Activated T-cell treated with anti-CD3 and anti-CD28 coated beads, Interleukin-2, amount 50 U/mL, for 24 hours (primary cell): ENCODE data around the gene IQCM.

Experiments used
- DNase-seq: peaks from one replicate; pipeline ENCODE4 v3.0.0-alpha.2; 2020
- H3K27ac Mint-ChIP-seq: 2 replicates; pipeline ENCODE4 v1.8.0; 2020; ENCODE audit warnings: mild to moderate bottlenecking, mixed read lengths
- H3K27me3 Mint-ChIP-seq: 2 replicates; pipeline ENCODE4 v1.8.0; 2020; ENCODE audit warnings: mixed read lengths
- H3K36me3 Mint-ChIP-seq: 2 replicates; pipeline ENCODE4 v1.8.0; 2020; ENCODE audit warnings: low read depth, mixed read lengths
- H3K4me1 Mint-ChIP-seq: 2 replicates; pipeline ENCODE4 v1.8.0; 2020; ENCODE audit warnings: low read depth, mixed read lengths
- H3K4me3 Mint-ChIP-seq: 2 replicates; pipeline ENCODE4 v1.8.0; 2020; ENCODE audit warnings: mild to moderate bottlenecking, moderate library complexity, mixed read lengths
- H3K9me3 Mint-ChIP-seq: 2 replicates; pipeline ENCODE4 v1.8.0; 2020; ENCODE audit warnings: mixed read lengths

The IQCM gene

GRCh38 chr4:149793459-149793858, 22.2 kb downstream of the IQCM start:
- Mint-ChIP-seq H3K27me3 (no peaks in the 10 kb centered on the region), H3K4me3 (no peak overlapping the region), H3K4me1 (no peaks in the 10 kb centered on the region), H3K27ac (no peak overlapping the region), H3K36me3 (no peaks in the 10 kb centered on the region), H3K9me3 (no peaks in the 10 kb centered on the region)
- no peak for DNase-seq

- no peak overlapping the region for H3K27ac Mint-ChIP-seq
- no peaks in the 10 kb centered on the region for H3K27me3 Mint-ChIP-seq
- H3K4me1 Mint-ChIP-seq, result no peaks in the 10 kb centered on the region
Observed at GRCh38 chr4:149791851-149792250, 23.8 kb downstream of the IQCM start.

GRCh38 chr4:149790172-149790907, 25.3 kb downstream of the IQCM start:
- H3K4me1 Mint-ChIP-seq, result no peaks in the 10 kb centered on the region
- no peak overlapping the region for H3K27ac Mint-ChIP-seq
- H3K27me3 Mint-ChIP-seq, result no peaks in the 10 kb centered on the region
- no peaks in the 10 kb centered on the region for H3K9me3 Mint-ChIP-seq
- no peak overlapping the region for H3K4me3 Mint-ChIP-seq
- no peaks in the 10 kb centered on the region for H3K36me3 Mint-ChIP-seq
- no peak for DNase-seq

More at GRCh38 chr4:149791851-149792250, 23.8 kb downstream of the IQCM start:
- Mint-ChIP-seq H3K9me3 (no peaks in the 10 kb centered on the region), H3K4me3 (no peak overlapping the region), H3K36me3 (no peaks in the 10 kb centered on the region)
- DNase-seq, result no peak

- H3K36me3 Mint-ChIP-seq, result no peaks in the 10 kb centered on the region
- no peaks in the 10 kb centered on the region for H3K4me1 Mint-ChIP-seq
- DNase-seq, result no peak
- H3K9me3 Mint-ChIP-seq, result no peaks in the 10 kb centered on the region
- no peaks in the 10 kb centered on the region for H3K27me3 Mint-ChIP-seq
- H3K4me3 Mint-ChIP-seq, result no peak overlapping the region
- H3K27ac Mint-ChIP-seq, result no peak overlapping the region
Observed at GRCh38 chr4:149788300-149788699, 27.3 kb downstream of the IQCM start.

GRCh38 chr4:149785696-149786431, 29.8 kb downstream of the IQCM start:
- Mint-ChIP-seq H3K27me3 (no peaks in the 10 kb centered on the region), H3K4me3 (no peak overlapping the region), H3K4me1 (no peaks in the 10 kb centered on the region), H3K27ac (no peak overlapping the region), H3K36me3 (no peaks in the 10 kb centered on the region), H3K9me3 (no peaks in the 10 kb centered on the region)
- no peak for DNase-seq

- no peak for DNase-seq
- H3K4me3 Mint-ChIP-seq, result no peak overlapping the region
- H3K4me1 Mint-ChIP-seq, result no peaks in the 10 kb centered on the region
- no peaks in the 10 kb centered on the region for H3K27me3 Mint-ChIP-seq
- no peaks in the 10 kb centered on the region for H3K36me3 Mint-ChIP-seq
- H3K27ac Mint-ChIP-seq, result no peak overlapping the region
- H3K9me3 Mint-ChIP-seq, result no peaks in the 10 kb centered on the region
Observed at GRCh38 chr4:149784018-149784417, 31.6 kb downstream of the IQCM start.

GRCh38 chr4:149781150-149781549, 34.5 kb downstream of the IQCM start:
- no peak for DNase-seq
- H3K27ac Mint-ChIP-seq, result no peak overlapping the region
- no peaks in the 10 kb centered on the region for H3K27me3 Mint-ChIP-seq
- no peak overlapping the region for H3K4me3 Mint-ChIP-seq
- no peaks in the 10 kb centered on the region for H3K36me3 Mint-ChIP-seq
- H3K9me3 Mint-ChIP-seq, result no peaks in the 10 kb centered on the region
- no peaks in the 10 kb centered on the region for H3K4me1 Mint-ChIP-seq

GRCh38 chr4:149768477-149768876, 47.2 kb downstream of the IQCM start:
- H3K27ac Mint-ChIP-seq, result no peak overlapping the region
- H3K9me3 Mint-ChIP-seq, result no peaks in the 10 kb centered on the region
- H3K4me3 Mint-ChIP-seq, result no peak overlapping the region
- no peak for DNase-seq
- no peaks in the 10 kb centered on the region for H3K4me1 Mint-ChIP-seq
- H3K27me3 Mint-ChIP-seq, result no peaks in the 10 kb centered on the region
- H3K36me3 Mint-ChIP-seq, result no peaks in the 10 kb centered on the region

GRCh38 chr4:149766135-149766534, 49.5 kb downstream of the IQCM start:
- Mint-ChIP-seq H3K4me3 (no peak overlapping the region), H3K27ac (no peak overlapping the region), H3K36me3 (no peaks in the 10 kb centered on the region), H3K9me3 (no peaks in the 10 kb centered on the region), H3K27me3 (no peaks in the 10 kb centered on the region), H3K4me1 (no peaks in the 10 kb centered on the region)
- DNase-seq, result no peak

GRCh38 chr4:149765630-149766029, 50.0 kb downstream of the IQCM start:
- Mint-ChIP-seq H3K36me3 (no peaks in the 10 kb centered on the region), H3K4me1 (no peaks in the 10 kb centered on the region), H3K27me3 (no peaks in the 10 kb centered on the region), H3K27ac (no peak overlapping the region), H3K9me3 (no peaks in the 10 kb centered on the region), H3K4me3 (no peak overlapping the region)
- no peak for DNase-seq

GRCh38 chr4:149755969-149756368, 59.7 kb downstream of the IQCM start:
- H3K9me3 Mint-ChIP-seq, result no peaks in the 10 kb centered on the region
- DNase-seq, result no peak
- no peaks in the 10 kb centered on the region for H3K36me3 Mint-ChIP-seq
- no peak overlapping the region for H3K27ac Mint-ChIP-seq
- no peak overlapping the region for H3K4me3 Mint-ChIP-seq
- no peaks in the 10 kb centered on the region for H3K4me1 Mint-ChIP-seq
- no peaks in the 10 kb centered on the region for H3K27me3 Mint-ChIP-seq

- no peak overlapping the region for H3K4me3 Mint-ChIP-seq
- no peaks in the 10 kb centered on the region for H3K27me3 Mint-ChIP-seq
- no peaks in the 10 kb centered on the region for H3K4me1 Mint-ChIP-seq
- no peak for DNase-seq
- H3K9me3 Mint-ChIP-seq, result no peaks in the 10 kb centered on the region
- H3K27ac Mint-ChIP-seq, result no peak overlapping the region
- no peaks in the 10 kb centered on the region for H3K36me3 Mint-ChIP-seq
Observed at GRCh38 chr4:149754526-149754925, 61.1 kb downstream of the IQCM start.

GRCh38 chr4:149752729-149753128, 62.9 kb downstream of the IQCM start:
- no peaks in the 10 kb centered on the region for H3K9me3 Mint-ChIP-seq
- H3K4me1 Mint-ChIP-seq, result no peaks in the 10 kb centered on the region
- no peaks in the 10 kb centered on the region for H3K36me3 Mint-ChIP-seq
- H3K4me3 Mint-ChIP-seq, result no peak overlapping the region
- DNase-seq, result no peak
- H3K27ac Mint-ChIP-seq, result no peak overlapping the region
- no peaks in the 10 kb centered on the region for H3K27me3 Mint-ChIP-seq

GRCh38 chr4:149751174-149751573, 64.5 kb downstream of the IQCM start:
- Mint-ChIP-seq H3K9me3 (no peaks in the 10 kb centered on the region), H3K27me3 (no peaks in the 10 kb centered on the region), H3K36me3 (no peaks in the 10 kb centered on the region), H3K4me3 (no peak overlapping the region), H3K4me1 (no peaks in the 10 kb centered on the region), H3K27ac (no peak overlapping the region)
- DNase-seq, result no peak

- H3K27ac Mint-ChIP-seq, result no peak overlapping the region
- H3K36me3 Mint-ChIP-seq, result no peaks in the 10 kb centered on the region
- H3K9me3 Mint-ChIP-seq, result no peaks in the 10 kb centered on the region
- H3K4me1 Mint-ChIP-seq, result no peaks in the 10 kb centered on the region
- no peaks in the 10 kb centered on the region for H3K27me3 Mint-ChIP-seq
- no peak overlapping the region for H3K4me3 Mint-ChIP-seq
- no peak for DNase-seq
Observed at GRCh38 chr4:149749784-149750183, 65.9 kb downstream of the IQCM start.
